GM21576 (cell line): ENCODE measurements around the gene PRDM16.

Source experiments
- ATAC-seq: cut with Tn5 transposase; IDR thresholded peaks from one replicate; pipeline ENCODE4 v1.9.1; 2021; ENCODE audit warnings: mild to moderate bottlenecking, moderate library complexity; ENCODE audit not compliant: unreplicated experiment

The PRDM16 gene

GRCh38 chr1:3290915-3291314 lies 221.9 kb downstream of the PRDM16 start:
- no peak for ATAC-seq

GRCh38 chr1:3292051-3292722 lies 223.2 kb downstream of the PRDM16 start:
- ATAC-seq = no peak

DNA sequence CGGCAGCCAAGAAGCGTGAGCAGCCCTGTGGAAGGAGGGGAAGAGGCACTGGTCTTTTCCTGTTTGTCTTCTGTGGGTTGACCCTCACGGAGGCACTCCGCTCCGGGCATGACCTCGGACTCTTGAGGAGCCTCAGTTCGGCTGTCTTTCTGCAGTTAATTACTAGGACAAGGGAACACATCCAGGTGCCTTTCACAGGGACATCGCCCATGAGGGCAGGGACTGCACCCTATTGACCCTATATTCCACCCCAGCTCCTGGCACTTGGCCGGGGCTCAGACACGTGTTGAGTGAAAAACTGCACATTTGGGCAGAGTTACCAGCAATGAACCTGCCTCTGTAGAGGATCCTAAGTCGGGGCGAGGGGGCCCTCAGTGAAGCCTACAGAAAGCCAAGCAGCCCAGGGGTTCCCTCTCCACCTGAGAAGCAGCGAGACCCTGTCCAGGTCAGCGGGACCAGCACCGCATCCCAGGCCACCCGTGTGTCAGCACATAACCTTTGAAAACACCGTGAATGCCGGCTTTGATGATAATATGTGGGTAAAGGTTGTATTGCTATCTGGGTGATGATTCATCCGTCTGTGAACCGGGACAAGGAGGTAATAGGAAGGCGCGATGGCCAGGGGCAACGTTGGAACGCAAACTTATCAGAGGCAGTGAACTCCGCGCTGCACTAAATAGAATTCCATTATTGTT lies 224.0 kb downstream of the PRDM16 start:
- no peak for ATAC-seq

GRCh38 chr1:3293563-3294080 lies 224.6 kb downstream of the PRDM16 start:
- ATAC-seq = no peak

DNA sequence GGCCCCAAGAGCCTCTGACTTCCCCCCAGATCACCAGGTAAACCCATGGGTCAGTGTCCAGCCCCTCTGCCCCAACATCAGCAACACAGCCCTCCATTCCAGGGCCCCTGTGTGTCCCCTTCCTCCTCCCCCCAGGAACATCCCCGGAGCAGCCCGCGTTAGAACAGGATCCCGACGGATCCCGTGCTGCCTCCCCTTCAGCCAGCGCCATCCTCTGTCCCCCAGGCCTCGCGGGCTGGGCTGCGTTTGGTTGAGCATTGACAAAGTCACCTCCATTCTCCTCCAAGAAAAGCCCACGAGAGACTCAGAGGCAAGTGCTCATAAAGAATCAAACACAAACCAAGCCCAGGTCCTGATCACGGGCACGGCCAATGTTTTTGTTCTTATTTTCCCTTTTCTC lies 225.4 kb downstream of the PRDM16 start:
- no peak for ATAC-seq

DNA sequence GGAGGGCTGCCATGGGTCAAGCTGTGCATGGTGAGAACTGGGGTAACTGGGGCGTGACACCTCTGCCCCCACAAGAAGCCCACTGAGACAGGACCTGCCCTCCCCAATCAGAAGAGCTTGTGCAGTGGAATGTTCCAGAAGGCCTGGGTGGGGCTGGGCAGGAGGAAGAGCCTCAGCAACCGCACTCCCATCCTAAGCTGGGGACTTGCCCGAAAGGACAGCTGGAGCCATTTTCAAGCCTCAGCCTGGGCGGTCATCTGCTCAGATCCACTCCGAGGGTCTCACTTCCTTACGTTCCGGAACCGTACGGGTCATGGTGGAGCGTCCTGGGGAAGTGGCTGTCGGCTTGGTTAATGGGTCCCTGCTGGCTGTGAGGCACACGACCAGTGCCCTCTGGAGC lies 226.8 kb downstream of the PRDM16 start:
- ATAC-seq = no peak

DNA sequence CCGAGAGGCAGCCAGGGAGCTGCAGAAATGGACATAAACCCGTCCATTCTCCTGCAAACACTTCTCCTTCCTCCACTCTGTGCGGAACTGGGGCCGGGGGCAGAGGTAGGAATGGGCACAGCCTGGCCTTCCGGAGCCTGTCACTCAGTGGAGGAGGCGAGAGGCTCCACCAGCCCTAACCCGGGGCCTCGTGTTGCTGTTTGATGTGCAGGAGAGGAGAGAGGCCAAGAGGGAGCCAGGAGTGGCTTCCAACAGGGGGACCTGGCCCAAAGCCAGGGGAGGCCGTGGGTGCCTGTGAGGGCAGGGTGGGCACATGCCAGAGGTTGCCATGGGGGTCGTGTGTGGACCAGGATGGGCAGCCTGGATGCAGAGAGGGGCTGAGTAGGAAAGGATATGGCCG lies 227.3 kb downstream of the PRDM16 start:
- ATAC-seq = no peak

DNA sequence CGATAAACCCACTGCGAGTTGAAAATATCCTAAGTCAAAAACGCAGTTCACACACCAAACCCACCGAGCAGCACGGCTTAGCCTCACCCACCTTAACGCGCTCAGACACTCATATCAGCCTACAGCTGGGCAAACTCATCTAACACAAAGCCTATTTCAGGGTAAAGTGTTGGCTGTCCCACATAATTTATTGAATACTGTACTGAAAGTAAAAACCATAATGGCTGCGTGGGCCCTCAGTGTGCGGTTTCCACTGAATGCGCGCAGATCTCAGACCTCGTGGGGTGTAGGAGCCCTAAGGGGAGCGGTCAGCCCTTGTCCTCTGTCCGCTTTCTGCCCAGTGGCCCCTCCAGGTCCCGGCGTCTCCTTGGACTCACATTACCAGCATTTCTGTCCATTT lies 227.8 kb downstream of the PRDM16 start:
- ATAC-seq = no peak

DNA sequence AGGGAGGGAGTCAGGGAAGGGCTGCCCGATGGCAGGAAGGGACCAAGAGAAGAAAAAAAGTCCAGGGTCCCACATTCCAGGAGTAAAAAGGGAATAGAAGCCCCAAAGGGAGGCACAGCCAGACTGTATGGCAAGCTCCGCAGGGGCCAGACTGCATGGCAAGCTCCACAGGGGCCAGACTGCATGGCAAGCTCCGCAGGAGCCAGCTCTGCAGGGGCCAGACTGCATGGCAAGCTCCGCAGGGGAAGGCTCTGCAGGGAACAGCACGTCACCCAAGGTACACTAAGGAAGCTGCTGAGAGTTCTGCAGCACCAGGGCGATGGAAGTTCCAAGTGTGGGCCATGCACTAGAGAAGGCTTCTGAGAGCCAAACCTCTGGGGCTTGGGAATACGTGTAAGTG lies 228.8 kb downstream of the PRDM16 start:
- ATAC-seq = no peak

DNA sequence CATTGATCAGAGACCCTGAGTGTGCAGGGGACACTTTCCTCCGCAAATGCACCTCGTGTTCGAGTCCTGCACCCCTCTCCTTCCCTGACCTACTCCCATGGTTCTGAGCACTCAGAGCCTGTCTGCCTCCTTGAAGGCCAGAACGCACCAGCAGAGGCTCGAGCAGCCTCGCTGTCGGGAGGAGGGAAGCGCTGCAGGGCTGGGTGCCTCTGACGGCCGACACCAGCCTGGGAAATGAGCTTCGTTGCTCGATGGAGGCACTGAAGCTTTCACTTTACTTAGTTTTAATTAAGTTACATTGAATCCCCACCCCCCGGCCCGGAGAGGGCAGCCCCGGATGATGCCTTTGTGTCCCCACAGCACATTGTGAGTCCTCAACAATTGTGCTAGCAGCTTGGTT lies 229.2 kb downstream of the PRDM16 start:
- no peak for ATAC-seq

DNA sequence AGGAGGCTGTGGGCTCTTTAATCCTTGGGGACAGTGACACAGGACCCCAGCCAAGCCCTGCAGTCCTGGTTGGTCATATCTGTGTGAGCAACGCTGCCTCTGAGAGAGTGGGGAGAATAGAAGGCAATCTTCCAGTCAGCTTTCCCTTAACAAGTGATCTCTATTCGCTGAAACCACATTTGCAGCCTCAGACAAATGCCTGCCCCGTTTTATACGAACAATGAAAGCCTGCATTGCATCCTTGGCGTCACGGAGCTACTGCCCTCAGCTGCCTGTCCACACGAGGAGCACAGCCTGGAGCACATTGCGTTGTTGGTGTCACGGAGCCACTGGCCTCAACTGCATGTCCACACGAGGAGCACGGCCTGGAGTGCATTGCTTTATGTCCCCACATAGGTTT lies 235.2 kb downstream of the PRDM16 start:
- ATAC-seq = no peak

GRCh38 chr1:3304692-3305091 lies 235.7 kb downstream of the PRDM16 start:
- no peak for ATAC-seq

GRCh38 chr1:3305156-3305555 lies 236.2 kb downstream of the PRDM16 start:
- ATAC-seq = no peak

DNA sequence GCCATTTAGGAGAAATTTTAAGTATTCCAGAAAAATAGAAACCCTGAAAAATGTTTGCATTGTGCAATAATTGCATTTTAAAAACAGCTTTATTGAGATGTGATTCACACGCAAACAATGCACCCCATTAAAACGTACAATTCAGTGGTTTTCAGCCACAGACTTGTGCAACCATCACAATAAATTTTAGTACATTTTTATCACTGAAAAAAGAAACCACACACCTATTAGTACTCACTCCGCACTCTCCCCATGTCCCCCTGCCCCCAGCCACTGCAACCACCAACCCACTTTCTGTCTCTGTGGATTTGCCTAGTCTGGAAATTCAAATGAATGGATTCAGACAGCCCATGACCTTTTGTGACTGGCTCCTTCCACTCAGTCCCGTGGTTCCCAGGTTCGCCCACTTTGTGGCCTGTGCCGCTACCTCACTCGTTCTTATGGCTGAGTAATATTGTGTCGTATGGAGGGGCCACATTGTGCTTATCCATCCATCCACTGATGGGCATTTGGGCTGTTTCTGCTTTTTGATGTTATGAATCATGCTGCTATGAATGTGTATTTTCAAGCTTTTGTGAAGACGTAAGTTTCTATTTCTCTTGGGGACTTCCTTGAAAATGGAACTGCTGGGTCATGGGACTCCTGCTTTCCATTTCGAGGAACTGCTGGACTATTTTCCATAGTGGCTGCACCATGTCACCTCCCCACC lies 237.7 kb downstream of the PRDM16 start:
- ATAC-seq = no peak

GRCh38 chr1:3307359-3307758 lies 238.4 kb downstream of the PRDM16 start:
- ATAC-seq = no peak

DNA sequence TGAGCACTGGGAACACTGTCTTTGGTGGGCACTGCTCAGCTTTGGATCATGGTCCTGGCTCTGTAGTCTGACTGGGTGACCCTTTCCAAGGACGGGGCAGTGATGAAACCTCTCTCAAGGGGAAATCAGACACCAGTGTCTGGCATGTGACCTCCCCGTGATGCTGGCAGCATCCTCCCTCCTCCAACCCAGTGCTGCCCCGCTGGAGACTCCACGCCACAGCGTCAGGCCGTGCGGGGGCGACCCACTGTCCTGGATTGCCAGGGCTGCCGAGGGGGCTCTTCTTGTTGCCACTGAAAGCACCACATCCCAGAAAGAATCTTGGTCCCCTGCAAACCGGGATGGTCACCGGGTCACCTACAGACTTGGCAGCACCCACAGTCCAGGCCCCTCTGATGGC lies 239.1 kb downstream of the PRDM16 start:
- no peak for ATAC-seq

DNA sequence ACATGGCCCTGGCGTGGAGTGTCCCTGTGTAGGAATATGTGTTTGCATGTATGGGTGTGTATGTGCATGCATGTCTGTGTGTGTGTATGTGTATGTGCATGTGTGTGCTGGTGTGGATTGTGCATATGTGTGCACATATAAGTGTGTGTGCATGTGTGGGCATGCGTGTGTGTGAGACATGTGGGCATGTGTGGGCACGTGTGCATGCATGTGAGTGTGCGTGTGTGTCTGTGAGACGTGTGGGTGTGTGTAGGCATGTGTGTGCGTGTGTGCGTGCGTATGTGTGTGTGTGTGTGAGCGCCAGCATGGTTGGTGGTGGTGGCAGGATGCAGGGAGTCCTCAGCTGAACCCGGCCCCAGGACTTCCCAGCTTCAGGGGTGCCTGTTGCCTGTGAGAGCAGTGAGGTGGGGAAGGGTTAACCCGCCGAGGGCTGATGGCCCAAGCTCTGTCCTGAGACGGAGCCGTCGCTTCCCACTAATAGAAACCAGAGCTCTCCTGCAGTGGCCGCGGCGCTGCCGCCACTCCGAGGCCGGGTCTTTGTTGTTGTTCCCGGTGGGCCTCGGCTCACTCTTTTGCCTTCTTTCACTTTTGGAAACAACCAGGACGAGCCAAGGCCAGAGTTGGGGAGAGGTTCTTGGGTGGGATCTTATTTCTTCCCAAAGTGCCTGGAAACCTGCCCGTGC lies 241.9 kb downstream of the PRDM16 start:
- no peak for ATAC-seq

DNA sequence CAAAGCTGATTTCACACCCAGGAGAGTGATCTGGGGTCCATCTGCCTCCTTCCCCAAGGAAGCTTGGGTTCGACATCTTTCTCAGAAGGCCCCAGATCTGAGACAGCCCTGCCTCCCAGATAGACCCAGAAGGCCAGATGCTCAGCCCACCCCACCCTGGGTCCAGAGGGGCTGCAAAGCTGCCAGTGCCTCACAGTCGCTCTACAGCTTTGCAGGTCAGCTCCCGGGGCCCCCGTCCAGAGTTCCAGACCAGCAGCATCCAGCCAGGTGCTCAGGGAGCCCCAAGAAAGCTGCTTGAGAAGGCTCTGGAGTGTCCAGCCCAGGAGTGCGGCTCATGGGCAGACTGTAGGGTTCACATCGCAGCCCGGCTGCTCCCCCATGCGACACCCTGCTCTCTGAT lies 242.7 kb downstream of the PRDM16 start:
- no peak for ATAC-seq

GRCh38 chr1:3312310-3312897 lies 243.4 kb downstream of the PRDM16 start:
- ATAC-seq = no peak

GRCh38 chr1:3312898-3313575 lies 244.0 kb downstream of the PRDM16 start:
- no peak for ATAC-seq
